ENCODE data around the gene COL26A1. TPM values are rescaled to one million over a fixed set of nuclear protein-coding genes. Genes with fewer than 3 reads are reported as not detected.

The COL26A1 gene
- total RNA-seq, 2 donors from 2014 or later, result 0.35 TPM; not detected in 1

GRCh38 chr7:101393865-101394264, 31.2 kb downstream of the COL26A1 start:
- no peak overlapping the region for H3K4me3 ChIP-seq
- no peaks in the 10 kb centered on the region for H3K36me3 ChIP-seq
- H3K9me3 ChIP-seq, result no peaks in the 10 kb centered on the region
- H3K27ac ChIP-seq, result no peak overlapping the region
- no peaks in the 10 kb centered on the region for H3K27me3 ChIP-seq
- intact Hi-C loops (cut with DNase I), result no loop called here
- TF ChIP-seq, protein P1, sequence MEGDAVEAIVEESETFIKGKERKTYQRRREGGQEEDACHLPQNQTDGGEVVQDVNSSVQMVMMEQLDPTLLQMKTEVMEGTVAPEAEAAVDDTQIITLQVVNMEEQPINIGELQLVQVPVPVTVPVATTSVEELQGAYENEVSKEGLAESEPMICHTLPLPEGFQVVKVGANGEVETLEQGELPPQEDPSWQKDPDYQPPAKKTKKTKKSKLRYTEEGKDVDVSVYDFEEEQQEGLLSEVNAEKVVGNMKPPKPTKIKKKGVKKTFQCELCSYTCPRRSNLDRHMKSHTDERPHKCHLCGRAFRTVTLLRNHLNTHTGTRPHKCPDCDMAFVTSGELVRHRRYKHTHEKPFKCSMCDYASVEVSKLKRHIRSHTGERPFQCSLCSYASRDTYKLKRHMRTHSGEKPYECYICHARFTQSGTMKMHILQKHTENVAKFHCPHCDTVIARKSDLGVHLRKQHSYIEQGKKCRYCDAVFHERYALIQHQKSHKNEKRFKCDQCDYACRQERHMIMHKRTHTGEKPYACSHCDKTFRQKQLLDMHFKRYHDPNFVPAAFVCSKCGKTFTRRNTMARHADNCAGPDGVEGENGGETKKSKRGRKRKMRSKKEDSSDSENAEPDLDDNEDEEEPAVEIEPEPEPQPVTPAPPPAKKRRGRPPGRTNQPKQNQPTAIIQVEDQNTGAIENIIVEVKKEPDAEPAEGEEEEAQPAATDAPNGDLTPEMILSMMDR (IDR thresholded peaks at IDR 0.05), result no peak
- no peak overlapping the region for H3K9ac ChIP-seq (ENCODE audit: low read depth in 2 of 2, low read length in 2 of 2)
- DNase-seq, result no peak
- H3K4me1 ChIP-seq, result no peaks in the 10 kb centered on the region

GRCh38 chr7:101395376-101395775, 32.7 kb downstream of the COL26A1 start:
- TF ChIP-seq, protein P1 (IDR thresholded peaks at IDR 0.05), result no peak
- Histone ChIP-seq H3K27me3 (no peaks in the 10 kb centered on the region), H3K27ac (no peak overlapping the region), H3K36me3 (no peaks in the 10 kb centered on the region), H3K9ac (ENCODE audit: low read depth in 2 of 2, low read length in 2 of 2) (no peak overlapping the region), H3K4me3 (no peak overlapping the region), H3K9me3 (no peaks in the 10 kb centered on the region), H3K4me1 (no peaks in the 10 kb centered on the region)
- DNase-seq, result no peak
- intact Hi-C loops (cut with DNase I), result no loop called here

DNA sequence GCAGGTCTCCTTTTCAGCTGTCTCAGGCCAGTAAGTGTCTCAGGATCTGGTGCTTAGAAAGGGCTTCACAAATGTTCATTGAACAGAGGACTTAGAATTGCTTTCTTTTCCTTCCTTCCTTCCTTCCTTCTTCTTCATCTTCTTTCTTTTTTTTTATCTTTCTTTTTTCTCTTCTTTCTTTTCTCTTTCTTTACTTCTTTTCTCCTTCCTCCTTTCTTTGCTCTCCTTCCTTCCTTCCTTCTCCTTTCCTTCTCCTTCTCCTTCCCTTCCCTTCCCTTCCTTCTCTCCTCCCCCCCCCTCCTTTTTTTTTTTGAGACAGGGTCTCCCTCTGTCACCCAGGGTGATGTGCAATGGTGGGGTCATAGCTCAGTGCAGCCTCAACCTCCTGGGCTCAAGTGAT, 34.6 kb downstream of the COL26A1 start:
- no peaks in the 10 kb centered on the region for H3K27me3 ChIP-seq
- H3K9ac ChIP-seq (ENCODE audit: low read depth in 2 of 2, low read length in 2 of 2), result no peak overlapping the region
- H3K4me3 ChIP-seq, result no peak overlapping the region
- H3K9me3 ChIP-seq, result no peaks in the 10 kb centered on the region
- TF ChIP-seq, protein P1 (IDR thresholded peaks at IDR 0.05), result no peak
- no peak for DNase-seq
- intact Hi-C loops (cut with DNase I), result no loop called here
- H3K36me3 ChIP-seq, result no peaks in the 10 kb centered on the region
- no peaks in the 10 kb centered on the region for H3K4me1 ChIP-seq
- no peak overlapping the region for H3K27ac ChIP-seq

DNA sequence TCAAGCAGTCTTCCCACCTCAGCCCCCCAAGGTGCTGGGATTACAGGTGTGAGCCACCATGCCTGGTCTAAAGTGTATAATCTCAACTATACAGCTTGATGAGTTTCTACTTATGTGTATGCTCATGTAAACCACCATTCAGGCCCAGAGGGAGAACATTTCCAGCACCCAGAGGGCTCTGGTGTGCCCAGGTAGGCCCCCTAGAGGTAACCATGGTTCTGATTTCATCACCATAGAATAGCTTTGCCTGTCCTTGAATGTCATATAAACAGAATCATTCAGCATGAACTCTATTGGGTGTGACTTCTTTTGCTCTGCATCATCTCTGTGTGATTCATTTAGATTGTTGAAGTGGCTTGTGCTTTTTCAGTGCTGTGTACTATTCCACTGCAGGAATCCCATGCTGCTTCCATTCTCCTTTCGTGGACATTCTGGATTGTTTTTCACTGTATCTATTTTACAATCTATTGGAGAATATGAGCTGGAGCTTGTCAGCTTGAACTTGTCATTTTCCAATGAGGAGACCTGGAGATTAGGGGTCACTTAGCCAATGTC, 35.2 kb downstream of the COL26A1 start:
- intact Hi-C loops (cut with DNase I), result no loop called here
- H3K4me3 ChIP-seq, result no peak overlapping the region
- no peaks in the 10 kb centered on the region for H3K27me3 ChIP-seq
- H3K27ac ChIP-seq, result no peak overlapping the region
- H3K9ac ChIP-seq (ENCODE audit: low read depth in 2 of 2, low read length in 2 of 2), result no peak overlapping the region
- H3K9me3 ChIP-seq, result no peaks in the 10 kb centered on the region
- TF ChIP-seq, protein P1 (IDR thresholded peaks at IDR 0.05), result no peak
- no peak for DNase-seq
- H3K36me3 ChIP-seq, result no peaks in the 10 kb centered on the region
- H3K4me1 ChIP-seq, result no peaks in the 10 kb centered on the region

DNA sequence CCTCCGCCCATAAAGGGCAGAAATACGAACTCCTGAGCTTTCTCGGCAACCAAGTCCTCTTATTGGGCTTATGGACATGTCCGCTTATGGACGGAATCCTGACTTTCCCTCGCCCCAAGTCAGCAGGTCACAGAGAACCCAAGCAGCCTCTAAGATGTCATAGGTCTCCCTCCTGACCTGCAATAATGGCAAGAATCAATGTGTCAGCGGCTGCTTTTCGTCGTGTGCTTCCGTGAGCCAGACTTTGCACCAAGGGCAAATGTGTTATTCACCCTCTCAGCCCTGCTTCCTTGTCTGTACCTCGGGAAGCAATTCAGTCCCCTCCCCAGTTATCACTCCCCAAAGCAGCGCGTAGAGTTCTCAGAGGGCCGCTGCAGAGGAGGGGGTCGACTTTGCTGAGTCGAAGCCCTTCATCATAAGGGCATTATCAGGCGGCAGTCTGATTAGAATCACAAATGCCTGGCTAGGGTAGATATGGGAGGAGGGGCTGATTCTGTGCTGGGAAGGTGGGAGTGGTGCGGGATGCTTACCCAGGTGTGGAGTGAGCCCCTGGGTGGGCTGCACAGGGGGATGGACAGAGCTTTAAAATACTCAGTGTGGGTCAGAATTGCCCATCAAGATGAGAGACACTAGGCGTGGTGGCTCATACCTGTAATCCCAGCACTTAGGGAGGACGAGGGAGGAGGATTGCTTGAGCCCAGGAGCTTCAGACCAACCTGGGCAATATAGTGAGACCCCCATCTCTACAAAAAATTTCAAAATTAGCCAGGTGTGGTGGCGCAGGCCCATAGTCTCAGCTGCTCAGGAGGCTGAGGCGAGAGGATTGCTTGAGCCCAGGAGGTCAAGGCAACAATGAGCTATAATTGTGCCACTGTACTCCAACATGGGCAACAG, 36.0 kb downstream of the COL26A1 start:
- Histone ChIP-seq H3K36me3 (no peaks in the 10 kb centered on the region), H3K9me3 (no peaks in the 10 kb centered on the region), H3K27ac (no peak overlapping the region), H3K9ac (ENCODE audit: low read depth in 2 of 2, low read length in 2 of 2) (no peak overlapping the region), H3K4me1 (no peaks in the 10 kb centered on the region), H3K4me3 (no peak overlapping the region), H3K27me3 (no peaks in the 10 kb centered on the region)
- intact Hi-C loops (cut with DNase I), result no loop called here
- DNase-seq, result no peak
- TF ChIP-seq, protein P1 (IDR thresholded peaks at IDR 0.05), result no peak
